Ureter (tissue), 1 donor: ENCODE results near the gene CCNA2. TPM values are rescaled to one million over a fixed set of nuclear protein-coding genes. Genes with fewer than 3 reads are reported as not detected.

Experiments used
- DNase-seq: peaks from one replicate; pipeline ENCODE4 v3.0.0-alpha.2; 2020; ENCODE audit warnings: low spot score
- total RNA-seq: library from RNA; stranded (reverse); gene quantifications from one replicate; pipeline ENCODE4 v1.2.4, GENCODE V29; 2023
- donor health status: DM: yes; HTN: yes; CAD: no.

CCNA2 gene
- total RNA-seq, 1 donor from 2014 or later, result 1.0 TPM

GRCh38 chr4:121776610-121777401 lies 46.9 kb downstream of the CCNA2 start:
- no peak for DNase-seq

- DNase-seq, result no peak
Measured at GRCh38 chr4:121773883-121774282, 49.8 kb downstream of the CCNA2 start.

GRCh38 chr4:121771869-121772268 lies 51.8 kb downstream of the CCNA2 start:
- no peak for DNase-seq

GRCh38 chr4:121769341-121769740 lies 54.3 kb downstream of the CCNA2 start:
- DNase-seq, result no peak

DNA sequence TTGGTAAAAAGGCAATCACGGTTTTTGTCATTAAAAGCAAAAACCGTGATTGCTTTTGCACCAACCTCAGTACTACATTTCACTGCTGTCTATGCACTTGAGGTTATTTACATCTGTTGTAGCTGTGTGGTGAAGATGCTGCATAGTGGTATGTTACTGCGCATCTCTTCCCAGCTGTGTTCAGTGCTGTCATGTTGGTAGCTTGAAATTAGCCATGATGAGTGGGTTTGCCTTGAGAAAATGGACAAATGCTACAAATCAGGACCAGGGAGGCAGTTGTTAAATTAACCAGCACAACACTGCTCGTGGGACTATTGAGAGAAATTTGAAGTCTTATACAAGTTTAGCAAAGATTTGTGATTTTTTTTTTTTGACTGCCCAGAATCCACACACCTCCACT lies 56.5 kb downstream of the CCNA2 start:
- DNase-seq, result no peak

Other genes starting within 250 kb of the CCNA2 start
- gene ANXA5, start 126.9 kb downstream of the CCNA2 start, total RNA-seq, result 141 TPM
- gene SMIM43, start 58.7 kb downstream of the CCNA2 start, total RNA-seq, result not detected
- gene EXOSC9, start 22.6 kb downstream of the CCNA2 start, total RNA-seq, result 17.2 TPM
- gene BBS7, start 46.6 kb upstream of the CCNA2 start, total RNA-seq, result 17.5 TPM
- gene TRPC3, start 128.2 kb upstream of the CCNA2 start, total RNA-seq, result 11.8 TPM